ENCODE results near the gene IFI27L1.

Gene IFI27L1

GRCh38 chr14:94097091-94097490 is 16.0 kb downstream of the IFI27L1 start:
- no peaks in the 10 kb centered on the region for H3K9me2 ChIP-seq (replicated peaks; ENCODE audit: insufficient read depth, low read length)
- no peak overlapping the region for H3K9ac ChIP-seq (ENCODE audit: low read length)
- H3K4me2 ChIP-seq (ENCODE audit: low read depth, low read length) = no peak overlapping the region
- H3K9me3 ChIP-seq (replicated peaks; ENCODE audit: insufficient read depth, low read length) = no peaks in the 10 kb centered on the region
- H3K36me3 ChIP-seq (replicated peaks; ENCODE audit: insufficient read depth, low read length) = no peaks in the 10 kb centered on the region
- no peak overlapping the region for H3K4me3 ChIP-seq (ENCODE audit: low read length)
- no peaks in the 10 kb centered on the region for H3K79me2 ChIP-seq (ENCODE audit: low read length)
- no peak overlapping the region for H3K27ac ChIP-seq (ENCODE audit: low read length)
- TF ChIP-seq EZH2 (optimal IDR thresholded peaks at IDR 0.05; ENCODE audit: low read depth, low read length) = no peak
- no peak for TF ChIP-seq EZH2phosphoT487 (IDR thresholded peaks at IDR 0.05; ENCODE audit: low read length)
- TF ChIP-seq, protein P1, sequence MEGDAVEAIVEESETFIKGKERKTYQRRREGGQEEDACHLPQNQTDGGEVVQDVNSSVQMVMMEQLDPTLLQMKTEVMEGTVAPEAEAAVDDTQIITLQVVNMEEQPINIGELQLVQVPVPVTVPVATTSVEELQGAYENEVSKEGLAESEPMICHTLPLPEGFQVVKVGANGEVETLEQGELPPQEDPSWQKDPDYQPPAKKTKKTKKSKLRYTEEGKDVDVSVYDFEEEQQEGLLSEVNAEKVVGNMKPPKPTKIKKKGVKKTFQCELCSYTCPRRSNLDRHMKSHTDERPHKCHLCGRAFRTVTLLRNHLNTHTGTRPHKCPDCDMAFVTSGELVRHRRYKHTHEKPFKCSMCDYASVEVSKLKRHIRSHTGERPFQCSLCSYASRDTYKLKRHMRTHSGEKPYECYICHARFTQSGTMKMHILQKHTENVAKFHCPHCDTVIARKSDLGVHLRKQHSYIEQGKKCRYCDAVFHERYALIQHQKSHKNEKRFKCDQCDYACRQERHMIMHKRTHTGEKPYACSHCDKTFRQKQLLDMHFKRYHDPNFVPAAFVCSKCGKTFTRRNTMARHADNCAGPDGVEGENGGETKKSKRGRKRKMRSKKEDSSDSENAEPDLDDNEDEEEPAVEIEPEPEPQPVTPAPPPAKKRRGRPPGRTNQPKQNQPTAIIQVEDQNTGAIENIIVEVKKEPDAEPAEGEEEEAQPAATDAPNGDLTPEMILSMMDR (IDR thresholded peaks at IDR 0.05; ENCODE audit: low read length) = no peak
- no peaks in the 10 kb centered on the region for H3F3A ChIP-seq (ENCODE audit: insufficient read depth, low read length)
- no peaks in the 10 kb centered on the region for H3K4me1 ChIP-seq (ENCODE audit: low read length)
- no peaks in the 10 kb centered on the region for H4K20me1 ChIP-seq (ENCODE audit: insufficient read depth, low read length)
- H2AFZ ChIP-seq (ENCODE audit: low read length) = no peak overlapping the region
- no peaks in the 10 kb centered on the region for H3K27me3 ChIP-seq (replicated peaks; ENCODE audit: insufficient read depth, low read length)
- DNase-seq = no peak

DNA sequence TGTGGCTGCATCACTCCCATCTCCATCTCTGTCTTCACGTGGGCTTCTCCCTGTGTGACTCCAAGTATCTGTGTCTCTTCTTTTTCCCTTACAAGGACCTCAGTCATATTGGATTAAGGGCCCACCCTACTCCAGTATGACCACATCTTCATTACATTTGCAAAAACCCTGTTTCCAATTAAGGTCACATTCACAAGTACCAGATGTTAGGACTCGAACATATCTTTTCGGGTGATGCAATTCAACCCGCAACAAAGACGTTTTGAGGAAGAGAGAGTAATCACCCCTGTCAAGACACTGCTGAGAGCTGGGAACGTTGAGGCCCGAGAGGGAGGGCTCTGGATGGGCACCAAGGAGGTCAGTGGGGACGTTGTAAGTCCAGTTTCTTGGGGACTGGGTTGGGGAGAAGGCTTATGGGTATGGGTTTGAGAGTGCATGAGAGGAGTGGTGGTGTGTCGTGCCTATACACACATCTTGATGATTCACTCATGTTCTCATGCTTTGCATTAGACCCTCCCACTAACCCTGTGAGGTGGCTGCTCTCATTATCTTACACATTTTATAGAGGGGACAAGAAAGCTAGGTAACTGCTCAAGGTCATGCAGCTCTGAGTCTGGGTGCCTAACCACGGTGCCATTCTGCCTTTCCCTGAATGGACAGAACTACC is 17.3 kb downstream of the IFI27L1 start:
- H3K9me2 ChIP-seq (replicated peaks; ENCODE audit: insufficient read depth, low read length) = no peaks in the 10 kb centered on the region
- no peaks in the 10 kb centered on the region for H3K79me2 ChIP-seq (ENCODE audit: low read length)
- no peak overlapping the region for H3K4me3 ChIP-seq (ENCODE audit: low read length)
- H3K9me3 ChIP-seq (replicated peaks; ENCODE audit: insufficient read depth, low read length) = no peaks in the 10 kb centered on the region
- no peaks in the 10 kb centered on the region for H3K36me3 ChIP-seq (replicated peaks; ENCODE audit: insufficient read depth, low read length)
- H4K20me1 ChIP-seq (ENCODE audit: insufficient read depth, low read length) = no peaks in the 10 kb centered on the region
- no peaks in the 10 kb centered on the region for H3K4me1 ChIP-seq (ENCODE audit: low read length)
- H3K4me2 ChIP-seq (ENCODE audit: low read depth, low read length) = no peak overlapping the region
- no peaks in the 10 kb centered on the region for H3F3A ChIP-seq (ENCODE audit: insufficient read depth, low read length)
- DNase-seq = no peak
- no peaks in the 10 kb centered on the region for H3K27me3 ChIP-seq (replicated peaks; ENCODE audit: insufficient read depth, low read length)
- no peak overlapping the region for H3K9ac ChIP-seq (ENCODE audit: low read length)
- H2AFZ ChIP-seq (ENCODE audit: low read length) = no peak overlapping the region
- no peak overlapping the region for H3K27ac ChIP-seq (ENCODE audit: low read length)
- no peak for TF ChIP-seq EZH2phosphoT487 (IDR thresholded peaks at IDR 0.05; ENCODE audit: low read length)
- TF ChIP-seq, protein P1 (IDR thresholded peaks at IDR 0.05; ENCODE audit: low read length) = no peak
- no peak for TF ChIP-seq EZH2 (optimal IDR thresholded peaks at IDR 0.05; ENCODE audit: low read depth, low read length)

GRCh38 chr14:94099006-94099405 is 17.9 kb downstream of the IFI27L1 start:
- H3K79me2 ChIP-seq (ENCODE audit: low read length) = no peaks in the 10 kb centered on the region
- no peak overlapping the region for H3K4me3 ChIP-seq (ENCODE audit: low read length)
- no peak for TF ChIP-seq EZH2phosphoT487 (IDR thresholded peaks at IDR 0.05; ENCODE audit: low read length)
- TF ChIP-seq, protein P1 (IDR thresholded peaks at IDR 0.05; ENCODE audit: low read length) = no peak
- no peak for TF ChIP-seq EZH2 (optimal IDR thresholded peaks at IDR 0.05; ENCODE audit: low read depth, low read length)
- no peak overlapping the region for H2AFZ ChIP-seq (ENCODE audit: low read length)
- H3K9ac ChIP-seq (ENCODE audit: low read length) = no peak overlapping the region
- H3K27me3 ChIP-seq (replicated peaks; ENCODE audit: insufficient read depth, low read length) = no peaks in the 10 kb centered on the region
- H3K4me1 ChIP-seq (ENCODE audit: low read length) = no peaks in the 10 kb centered on the region
- DNase-seq = no peak
- H3K9me2 ChIP-seq (replicated peaks; ENCODE audit: insufficient read depth, low read length) = no peaks in the 10 kb centered on the region
- no peaks in the 10 kb centered on the region for H3F3A ChIP-seq (ENCODE audit: insufficient read depth, low read length)
- H3K27ac ChIP-seq (ENCODE audit: low read length) = no peak overlapping the region
- no peaks in the 10 kb centered on the region for H3K36me3 ChIP-seq (replicated peaks; ENCODE audit: insufficient read depth, low read length)
- no peak overlapping the region for H3K4me2 ChIP-seq (ENCODE audit: low read depth, low read length)
- no peaks in the 10 kb centered on the region for H3K9me3 ChIP-seq (replicated peaks; ENCODE audit: insufficient read depth, low read length)
- no peaks in the 10 kb centered on the region for H4K20me1 ChIP-seq (ENCODE audit: insufficient read depth, low read length)

Data from MM.1S (cell line).